ENCODE measurements around the gene RETSAT. TPM values are rescaled to one million over a fixed set of nuclear protein-coding genes. Genes with fewer than 3 reads are reported as not detected.
"Not testable (repeated sequence)": the region's sequence is repeated elsewhere in the genome, so short reads cannot be mapped to it uniquely, and the experiment has no call there.

The RETSAT gene
- total RNA-seq, 1 donor from 2014 or later: 58.1 TPM

- DNase-seq (no peak), ATAC-seq (no peak)
- peaks cover 69% of the 10 kb centered on the region for H3K36me3 ChIP-seq
- H3K4me3 ChIP-seq: no peak overlapping the region
- no peaks in the 10 kb centered on the region for H3K9me3 ChIP-seq
- H3K4me1 ChIP-seq: peaks cover 46% of the 10 kb centered on the region
- no peak overlapping the region for H3K27ac ChIP-seq
- no peak for TF ChIP-seq CTCF (IDR thresholded peaks at IDR 0.05)
- no peaks in the 10 kb centered on the region for H3K27me3 ChIP-seq
- intact Hi-C loops (cut with DNase I): no loop called here
These were observed 30.9 kb downstream of the RETSAT start for GRCh38 chr2:85323351-85323987.

GRCh38 chr2:85319796-85320195 lies 34.5 kb downstream of the RETSAT start:
- H3K36me3 ChIP-seq: peaks cover 86% of the 10 kb centered on the region
- no peak overlapping the region for H3K4me3 ChIP-seq
- H3K4me1 ChIP-seq: peaks cover 28% of the 10 kb centered on the region
- TF ChIP-seq CTCF (IDR thresholded peaks at IDR 0.05): no peak
- ATAC-seq (peak; percentile 13), DNase-seq (no peak)
- no peaks in the 10 kb centered on the region for H3K9me3 ChIP-seq
- intact Hi-C loops (cut with DNase I): no loop called here
- H3K27ac ChIP-seq: no peak overlapping the region
- no peaks in the 10 kb centered on the region for H3K27me3 ChIP-seq

- Histone ChIP-seq H3K9me3 (no peaks in the 10 kb centered on the region), H3K36me3 (peaks cover 78% of the 10 kb centered on the region), H3K4me1 (peaks cover 15% of the 10 kb centered on the region), H3K27me3 (no peaks in the 10 kb centered on the region), H3K27ac (no peak overlapping the region), H3K4me3 (no peak overlapping the region)
- DNase-seq (no peak), ATAC-seq (peak; percentile 82)
- TF ChIP-seq CTCF (IDR thresholded peaks at IDR 0.05): no peak
- intact Hi-C loops (cut with DNase I): no loop called here
These were observed 35.9 kb downstream of the RETSAT start for GRCh38 chr2:85318222-85319074.

GRCh38 chr2:85315921-85316320 lies 38.4 kb downstream of the RETSAT start:
- H3K9me3 ChIP-seq; DNase-seq; H3K4me1 ChIP-seq; ATAC-seq; H3K4me3 ChIP-seq; intact Hi-C loops (cut with DNase I); H3K27ac ChIP-seq; H3K27me3 ChIP-seq: not testable (repeated sequence)
- peaks cover 54% of the 10 kb centered on the region for H3K36me3 ChIP-seq

GRCh38 chr2:85314884-85315242 lies 39.5 kb downstream of the RETSAT start:
- peaks cover 5% of the 10 kb centered on the region for H3K4me1 ChIP-seq
- ATAC-seq (no peak), DNase-seq (no peak)
- H3K4me3 ChIP-seq: no peak overlapping the region
- H3K27me3 ChIP-seq: no peaks in the 10 kb centered on the region
- intact Hi-C loops (cut with DNase I): no loop called here
- peaks cover 43% of the 10 kb centered on the region for H3K36me3 ChIP-seq
- TF ChIP-seq CTCF (IDR thresholded peaks at IDR 0.05): no peak
- H3K9me3 ChIP-seq: no peaks in the 10 kb centered on the region
- no peak overlapping the region for H3K27ac ChIP-seq

- intact Hi-C loops (cut with DNase I): no loop called here
- Histone ChIP-seq H3K27ac (no peak overlapping the region), H3K4me1 (peaks cover 15% of the 10 kb centered on the region), H3K4me3 (no peak overlapping the region), H3K36me3 (peaks cover 30% of the 10 kb centered on the region), H3K9me3 (no peaks in the 10 kb centered on the region), H3K27me3 (no peaks in the 10 kb centered on the region)
- ATAC-seq: no peak
- no peak for DNase-seq
- no peak for TF ChIP-seq CTCF (IDR thresholded peaks at IDR 0.05)
These were observed 41.9 kb downstream of the RETSAT start for GRCh38 chr2:85312404-85312803.

Measured in upper lobe of right lung (tissue), 1 donor.